KOPT-K1 (cell line): ENCODE measurements around the gene PSMB11.
A peak's percentile ranks its signal among the peaks of the same experiment; 100 is the strongest.

Source experiments
- H3K27ac ChIP-seq: fragments of 200-600 bp; sonication (generic); 2 replicates; pipeline ENCODE4 v1.5.1; 2016; ENCODE audit warnings: antibody characterized with exemption, mild to moderate bottlenecking, low read depth, low read length; ENCODE audit not compliant: poor library complexity, severe bottlenecking
- H3K36me3 ChIP-seq: fragments of 200-600 bp; sonication (generic); 2 replicates; pipeline ENCODE4 v1.5.1; 2017; ENCODE audit warnings: antibody characterized with exemption, mild to moderate bottlenecking, low read length, moderate library complexity; ENCODE audit not compliant: insufficient read depth
- H3K9me3 ChIP-seq: fragments of 200-600 bp; sonication (generic); 2 replicates; pipeline ENCODE4 v1.5.1; 2017; ENCODE audit warnings: antibody characterized with exemption, low read length, mild to moderate bottlenecking; ENCODE audit not compliant: insufficient read depth, poor library complexity, severe bottlenecking

The PSMB11 gene

GRCh38 chr14:23057757-23058653 lies 16.0 kb downstream of the PSMB11 start:
- H3K9me3 ChIP-seq, result no peaks in the 10 kb centered on the region
- H3K36me3 ChIP-seq, result peaks cover 46% of the 10 kb centered on the region
- peak overlapping the region; percentile 23 for H3K27ac ChIP-seq

GRCh38 chr14:23058654-23059504 lies 16.9 kb downstream of the PSMB11 start:
- no peak overlapping the region for H3K27ac ChIP-seq
- H3K9me3 ChIP-seq, result no peaks in the 10 kb centered on the region
- H3K36me3 ChIP-seq, result peaks cover 55% of the 10 kb centered on the region

GRCh38 chr14:23060536-23061260 lies 18.7 kb downstream of the PSMB11 start:
- peaks cover 73% of the 10 kb centered on the region for H3K36me3 ChIP-seq
- no peak overlapping the region for H3K27ac ChIP-seq
- H3K9me3 ChIP-seq, result no peaks in the 10 kb centered on the region

- no peaks in the 10 kb centered on the region for H3K9me3 ChIP-seq
- H3K36me3 ChIP-seq, result peaks cover 86% of the 10 kb centered on the region
- H3K27ac ChIP-seq, result no peak overlapping the region
These were observed 20.0 kb downstream of the PSMB11 start for GRCh38 chr14:23062002-23062401.

GRCh38 chr14:23063601-23064000 lies 21.6 kb downstream of the PSMB11 start:
- H3K27ac ChIP-seq, result no peak overlapping the region
- peaks cover 97% of the 10 kb centered on the region for H3K36me3 ChIP-seq
- no peaks in the 10 kb centered on the region for H3K9me3 ChIP-seq

- Histone ChIP-seq H3K36me3 (peaks cover 85% of the 10 kb centered on the region), H3K9me3 (no peaks in the 10 kb centered on the region), H3K27ac (no peak overlapping the region)
These were observed 24.4 kb downstream of the PSMB11 start for GRCh38 chr14:23066368-23066767.

GRCh38 chr14:23066855-23067744 lies 25.1 kb downstream of the PSMB11 start:
- no peaks in the 10 kb centered on the region for H3K9me3 ChIP-seq
- no peak overlapping the region for H3K27ac ChIP-seq
- peaks cover 83% of the 10 kb centered on the region for H3K36me3 ChIP-seq

- Histone ChIP-seq H3K9me3 (no peaks in the 10 kb centered on the region), H3K36me3 (peaks cover 83% of the 10 kb centered on the region), H3K27ac (no peak overlapping the region)
These were observed 26.1 kb downstream of the PSMB11 start for GRCh38 chr14:23067847-23068788.

GRCh38 chr14:23068789-23069412 lies 26.9 kb downstream of the PSMB11 start:
- Histone ChIP-seq H3K9me3 (no peaks in the 10 kb centered on the region), H3K36me3 (peaks cover 79% of the 10 kb centered on the region), H3K27ac (no peak overlapping the region)

- H3K36me3 ChIP-seq, result peaks cover 79% of the 10 kb centered on the region
- no peak overlapping the region for H3K27ac ChIP-seq
These were observed 27.4 kb downstream of the PSMB11 start for GRCh38 chr14:23069413-23069806.

GRCh38 chr14:23070262-23071129 lies 28.5 kb downstream of the PSMB11 start:
- Histone ChIP-seq H3K9me3 (no peaks in the 10 kb centered on the region), H3K27ac (peak overlapping the region; percentile 86), H3K36me3 (peaks cover 79% of the 10 kb centered on the region)

More at GRCh38 chr14:23069413-23069806, 27.4 kb downstream of the PSMB11 start:
- H3K9me3 ChIP-seq, result no peaks in the 10 kb centered on the region

GRCh38 chr14:23071244-23071920 lies 29.4 kb downstream of the PSMB11 start:
- Histone ChIP-seq H3K9me3 (no peaks in the 10 kb centered on the region), H3K36me3 (peaks cover 79% of the 10 kb centered on the region), H3K27ac (peak overlapping the region; percentile 86)
